ENCODE measurements around the gene MANBA.

DNA sequence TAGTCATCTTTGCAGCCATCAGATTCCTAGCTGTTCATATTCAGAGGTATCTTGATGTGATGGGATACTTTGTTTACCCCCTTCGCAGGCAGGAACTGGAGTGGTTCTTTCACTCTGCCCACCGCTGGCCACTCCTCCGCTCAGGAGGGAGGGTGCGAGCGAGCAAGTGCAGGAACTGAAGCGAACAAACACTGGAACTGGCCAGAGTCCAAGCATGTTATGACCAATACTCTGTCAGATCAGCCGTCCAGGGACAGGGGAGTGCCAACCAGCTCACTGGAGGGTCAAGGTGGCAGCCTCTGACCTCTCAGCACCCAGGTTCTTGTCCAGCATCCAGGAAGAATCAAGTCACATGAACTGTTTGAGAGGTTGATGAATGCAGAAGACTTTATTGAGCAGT, 18.0 kb upstream of the MANBA start:
- TF ChIP-seq POLR2AphosphoS5 (IDR thresholded peaks at IDR 0.05; ENCODE audit: low read depth, low read length), result no peak
- TF ChIP-seq SIN3A (IDR thresholded peaks at IDR 0.05; ENCODE audit: borderline replicate concordance, insufficient read depth, low read length), result no peak
- TF ChIP-seq, protein P1, sequence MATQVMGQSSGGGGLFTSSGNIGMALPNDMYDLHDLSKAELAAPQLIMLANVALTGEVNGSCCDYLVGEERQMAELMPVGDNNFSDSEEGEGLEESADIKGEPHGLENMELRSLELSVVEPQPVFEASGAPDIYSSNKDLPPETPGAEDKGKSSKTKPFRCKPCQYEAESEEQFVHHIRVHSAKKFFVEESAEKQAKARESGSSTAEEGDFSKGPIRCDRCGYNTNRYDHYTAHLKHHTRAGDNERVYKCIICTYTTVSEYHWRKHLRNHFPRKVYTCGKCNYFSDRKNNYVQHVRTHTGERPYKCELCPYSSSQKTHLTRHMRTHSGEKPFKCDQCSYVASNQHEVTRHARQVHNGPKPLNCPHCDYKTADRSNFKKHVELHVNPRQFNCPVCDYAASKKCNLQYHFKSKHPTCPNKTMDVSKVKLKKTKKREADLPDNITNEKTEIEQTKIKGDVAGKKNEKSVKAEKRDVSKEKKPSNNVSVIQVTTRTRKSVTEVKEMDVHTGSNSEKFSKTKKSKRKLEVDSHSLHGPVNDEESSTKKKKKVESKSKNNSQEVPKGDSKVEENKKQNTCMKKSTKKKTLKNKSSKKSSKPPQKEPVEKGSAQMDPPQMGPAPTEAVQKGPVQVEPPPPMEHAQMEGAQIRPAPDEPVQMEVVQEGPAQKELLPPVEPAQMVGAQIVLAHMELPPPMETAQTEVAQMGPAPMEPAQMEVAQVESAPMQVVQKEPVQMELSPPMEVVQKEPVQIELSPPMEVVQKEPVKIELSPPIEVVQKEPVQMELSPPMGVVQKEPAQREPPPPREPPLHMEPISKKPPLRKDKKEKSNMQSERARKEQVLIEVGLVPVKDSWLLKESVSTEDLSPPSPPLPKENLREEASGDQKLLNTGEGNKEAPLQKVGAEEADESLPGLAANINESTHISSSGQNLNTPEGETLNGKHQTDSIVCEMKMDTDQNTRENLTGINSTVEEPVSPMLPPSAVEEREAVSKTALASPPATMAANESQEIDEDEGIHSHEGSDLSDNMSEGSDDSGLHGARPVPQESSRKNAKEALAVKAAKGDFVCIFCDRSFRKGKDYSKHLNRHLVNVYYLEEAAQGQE (IDR thresholded peaks at IDR 0.05; ENCODE audit: insufficient read depth in 1 of 2, low read depth in 2 of 2, low read length in 2 of 2), result no peak
- TF ChIP-seq TAF1 (IDR thresholded peaks at IDR 0.05; ENCODE audit: borderline replicate concordance, insufficient read depth, low read length), result no peak

Measured in PFSK-1 (cell line).